ENCODE results near the gene ELMO1. TPM values are rescaled to one million over a fixed set of nuclear protein-coding genes. Genes with fewer than 3 reads are reported as not detected.

The ELMO1 gene
- total and polyA plus RNA-seq, 2 experiments from 2014 or later, result 6.5 to 24.9 TPM

DNA sequence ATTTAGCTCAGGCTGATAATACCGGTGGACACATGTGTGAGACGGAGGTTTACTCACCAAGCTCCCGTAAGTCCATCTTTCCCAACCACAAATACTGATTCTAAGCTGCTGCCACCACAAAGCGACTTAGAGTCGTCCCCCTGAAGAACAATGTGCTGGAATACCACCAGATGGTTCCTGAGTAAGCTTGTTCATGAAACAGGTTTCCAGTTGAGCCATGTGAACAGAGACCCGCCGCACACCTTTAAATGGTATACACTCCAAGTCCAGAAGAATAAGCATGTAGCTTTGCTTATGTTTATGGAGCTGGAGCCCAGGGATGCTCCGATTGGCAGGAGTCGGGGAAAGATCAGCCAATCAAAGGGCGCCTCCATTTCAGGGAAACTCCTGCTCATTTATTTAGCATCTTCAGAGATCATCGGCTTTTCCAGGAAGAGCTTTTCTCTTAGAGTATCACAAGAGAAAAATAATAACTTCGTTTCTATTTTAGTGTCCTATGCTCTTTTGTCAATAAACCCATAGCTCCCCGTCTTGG is 462.7 kb downstream of the ELMO1 start:
- no peaks in the 10 kb centered on the region for H3K9me2 ChIP-seq (ENCODE audit: insufficient read depth)
- Mint-ChIP-seq H3K9me3 (no peaks in the 10 kb centered on the region; the same call in 2 of the 3 replicates), H3K27ac (no peak overlapping the region), H3K36me3 (ENCODE audit: low read depth) (no peaks in the 10 kb centered on the region), H3K4me3 (no peak overlapping the region), H3K27me3 (ENCODE audit: insufficient read depth, low read depth, poor library complexity) (peaks cover 2% of the 10 kb centered on the region), H3K4me1 (peaks cover 24% of the 10 kb centered on the region)
- H3K79me2 ChIP-seq (replicated peaks; ENCODE audit: insufficient read depth), result no peaks in the 10 kb centered on the region
- no peak for ATAC-seq
- no peaks in the 10 kb centered on the region for H3F3A ChIP-seq (replicated peaks; ENCODE audit: low read depth)
- H4K20me1 ChIP-seq (replicated peaks; ENCODE audit: insufficient read depth), result no peaks in the 10 kb centered on the region
- no peak for DNase-seq (ENCODE audit: low spot score)
- H3K4me1 ChIP-seq (ENCODE audit: insufficient read depth), result peaks cover 9% of the 10 kb centered on the region; the same call in 1 of the 2 replicates
- TF ChIP-seq JUNB (IDR thresholded peaks at IDR 0.05; ENCODE audit: unreplicated experiment), result no peak
- no peak for TF ChIP-seq CREB1 (CRISPR knock-in tag; IDR thresholded peaks at IDR 0.05; ENCODE audit: low read depth)
- no peak for TF ChIP-seq ZNF331 (CRISPR knock-in tag; IDR thresholded peaks at IDR 0.05; ENCODE audit: low read depth)
- TF ChIP-seq ZNF114 (CRISPR knock-in tag; IDR thresholded peaks at IDR 0.05), result no peak
- TF ChIP-seq, protein P1, sequence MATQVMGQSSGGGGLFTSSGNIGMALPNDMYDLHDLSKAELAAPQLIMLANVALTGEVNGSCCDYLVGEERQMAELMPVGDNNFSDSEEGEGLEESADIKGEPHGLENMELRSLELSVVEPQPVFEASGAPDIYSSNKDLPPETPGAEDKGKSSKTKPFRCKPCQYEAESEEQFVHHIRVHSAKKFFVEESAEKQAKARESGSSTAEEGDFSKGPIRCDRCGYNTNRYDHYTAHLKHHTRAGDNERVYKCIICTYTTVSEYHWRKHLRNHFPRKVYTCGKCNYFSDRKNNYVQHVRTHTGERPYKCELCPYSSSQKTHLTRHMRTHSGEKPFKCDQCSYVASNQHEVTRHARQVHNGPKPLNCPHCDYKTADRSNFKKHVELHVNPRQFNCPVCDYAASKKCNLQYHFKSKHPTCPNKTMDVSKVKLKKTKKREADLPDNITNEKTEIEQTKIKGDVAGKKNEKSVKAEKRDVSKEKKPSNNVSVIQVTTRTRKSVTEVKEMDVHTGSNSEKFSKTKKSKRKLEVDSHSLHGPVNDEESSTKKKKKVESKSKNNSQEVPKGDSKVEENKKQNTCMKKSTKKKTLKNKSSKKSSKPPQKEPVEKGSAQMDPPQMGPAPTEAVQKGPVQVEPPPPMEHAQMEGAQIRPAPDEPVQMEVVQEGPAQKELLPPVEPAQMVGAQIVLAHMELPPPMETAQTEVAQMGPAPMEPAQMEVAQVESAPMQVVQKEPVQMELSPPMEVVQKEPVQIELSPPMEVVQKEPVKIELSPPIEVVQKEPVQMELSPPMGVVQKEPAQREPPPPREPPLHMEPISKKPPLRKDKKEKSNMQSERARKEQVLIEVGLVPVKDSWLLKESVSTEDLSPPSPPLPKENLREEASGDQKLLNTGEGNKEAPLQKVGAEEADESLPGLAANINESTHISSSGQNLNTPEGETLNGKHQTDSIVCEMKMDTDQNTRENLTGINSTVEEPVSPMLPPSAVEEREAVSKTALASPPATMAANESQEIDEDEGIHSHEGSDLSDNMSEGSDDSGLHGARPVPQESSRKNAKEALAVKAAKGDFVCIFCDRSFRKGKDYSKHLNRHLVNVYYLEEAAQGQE (IDR thresholded peaks at IDR 0.05; ENCODE audit: unreplicated experiment), result no peak
- no peak for TF ChIP-seq POLR2AphosphoS5 (IDR thresholded peaks at IDR 0.05; ENCODE audit: low read depth)
- TF ChIP-seq, protein P2, sequence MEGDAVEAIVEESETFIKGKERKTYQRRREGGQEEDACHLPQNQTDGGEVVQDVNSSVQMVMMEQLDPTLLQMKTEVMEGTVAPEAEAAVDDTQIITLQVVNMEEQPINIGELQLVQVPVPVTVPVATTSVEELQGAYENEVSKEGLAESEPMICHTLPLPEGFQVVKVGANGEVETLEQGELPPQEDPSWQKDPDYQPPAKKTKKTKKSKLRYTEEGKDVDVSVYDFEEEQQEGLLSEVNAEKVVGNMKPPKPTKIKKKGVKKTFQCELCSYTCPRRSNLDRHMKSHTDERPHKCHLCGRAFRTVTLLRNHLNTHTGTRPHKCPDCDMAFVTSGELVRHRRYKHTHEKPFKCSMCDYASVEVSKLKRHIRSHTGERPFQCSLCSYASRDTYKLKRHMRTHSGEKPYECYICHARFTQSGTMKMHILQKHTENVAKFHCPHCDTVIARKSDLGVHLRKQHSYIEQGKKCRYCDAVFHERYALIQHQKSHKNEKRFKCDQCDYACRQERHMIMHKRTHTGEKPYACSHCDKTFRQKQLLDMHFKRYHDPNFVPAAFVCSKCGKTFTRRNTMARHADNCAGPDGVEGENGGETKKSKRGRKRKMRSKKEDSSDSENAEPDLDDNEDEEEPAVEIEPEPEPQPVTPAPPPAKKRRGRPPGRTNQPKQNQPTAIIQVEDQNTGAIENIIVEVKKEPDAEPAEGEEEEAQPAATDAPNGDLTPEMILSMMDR (conservative IDR thresholded peaks at IDR 0.05; ENCODE audit: low read depth in 2 of 2), result no peak
- TF ChIP-seq NANOG (IDR thresholded peaks at IDR 0.05; ENCODE audit: borderline replicate concordance), result no peak
- TF ChIP-seq, protein P3, sequence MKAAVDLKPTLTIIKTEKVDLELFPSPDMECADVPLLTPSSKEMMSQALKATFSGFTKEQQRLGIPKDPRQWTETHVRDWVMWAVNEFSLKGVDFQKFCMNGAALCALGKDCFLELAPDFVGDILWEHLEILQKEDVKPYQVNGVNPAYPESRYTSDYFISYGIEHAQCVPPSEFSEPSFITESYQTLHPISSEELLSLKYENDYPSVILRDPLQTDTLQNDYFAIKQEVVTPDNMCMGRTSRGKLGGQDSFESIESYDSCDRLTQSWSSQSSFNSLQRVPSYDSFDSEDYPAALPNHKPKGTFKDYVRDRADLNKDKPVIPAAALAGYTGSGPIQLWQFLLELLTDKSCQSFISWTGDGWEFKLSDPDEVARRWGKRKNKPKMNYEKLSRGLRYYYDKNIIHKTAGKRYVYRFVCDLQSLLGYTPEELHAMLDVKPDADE (IDR thresholded peaks at IDR 0.05), result no peak
- TF ChIP-seq STAT1 (IDR thresholded peaks at IDR 0.05; ENCODE audit: unreplicated experiment), result no peak
- TF ChIP-seq, protein P4, sequence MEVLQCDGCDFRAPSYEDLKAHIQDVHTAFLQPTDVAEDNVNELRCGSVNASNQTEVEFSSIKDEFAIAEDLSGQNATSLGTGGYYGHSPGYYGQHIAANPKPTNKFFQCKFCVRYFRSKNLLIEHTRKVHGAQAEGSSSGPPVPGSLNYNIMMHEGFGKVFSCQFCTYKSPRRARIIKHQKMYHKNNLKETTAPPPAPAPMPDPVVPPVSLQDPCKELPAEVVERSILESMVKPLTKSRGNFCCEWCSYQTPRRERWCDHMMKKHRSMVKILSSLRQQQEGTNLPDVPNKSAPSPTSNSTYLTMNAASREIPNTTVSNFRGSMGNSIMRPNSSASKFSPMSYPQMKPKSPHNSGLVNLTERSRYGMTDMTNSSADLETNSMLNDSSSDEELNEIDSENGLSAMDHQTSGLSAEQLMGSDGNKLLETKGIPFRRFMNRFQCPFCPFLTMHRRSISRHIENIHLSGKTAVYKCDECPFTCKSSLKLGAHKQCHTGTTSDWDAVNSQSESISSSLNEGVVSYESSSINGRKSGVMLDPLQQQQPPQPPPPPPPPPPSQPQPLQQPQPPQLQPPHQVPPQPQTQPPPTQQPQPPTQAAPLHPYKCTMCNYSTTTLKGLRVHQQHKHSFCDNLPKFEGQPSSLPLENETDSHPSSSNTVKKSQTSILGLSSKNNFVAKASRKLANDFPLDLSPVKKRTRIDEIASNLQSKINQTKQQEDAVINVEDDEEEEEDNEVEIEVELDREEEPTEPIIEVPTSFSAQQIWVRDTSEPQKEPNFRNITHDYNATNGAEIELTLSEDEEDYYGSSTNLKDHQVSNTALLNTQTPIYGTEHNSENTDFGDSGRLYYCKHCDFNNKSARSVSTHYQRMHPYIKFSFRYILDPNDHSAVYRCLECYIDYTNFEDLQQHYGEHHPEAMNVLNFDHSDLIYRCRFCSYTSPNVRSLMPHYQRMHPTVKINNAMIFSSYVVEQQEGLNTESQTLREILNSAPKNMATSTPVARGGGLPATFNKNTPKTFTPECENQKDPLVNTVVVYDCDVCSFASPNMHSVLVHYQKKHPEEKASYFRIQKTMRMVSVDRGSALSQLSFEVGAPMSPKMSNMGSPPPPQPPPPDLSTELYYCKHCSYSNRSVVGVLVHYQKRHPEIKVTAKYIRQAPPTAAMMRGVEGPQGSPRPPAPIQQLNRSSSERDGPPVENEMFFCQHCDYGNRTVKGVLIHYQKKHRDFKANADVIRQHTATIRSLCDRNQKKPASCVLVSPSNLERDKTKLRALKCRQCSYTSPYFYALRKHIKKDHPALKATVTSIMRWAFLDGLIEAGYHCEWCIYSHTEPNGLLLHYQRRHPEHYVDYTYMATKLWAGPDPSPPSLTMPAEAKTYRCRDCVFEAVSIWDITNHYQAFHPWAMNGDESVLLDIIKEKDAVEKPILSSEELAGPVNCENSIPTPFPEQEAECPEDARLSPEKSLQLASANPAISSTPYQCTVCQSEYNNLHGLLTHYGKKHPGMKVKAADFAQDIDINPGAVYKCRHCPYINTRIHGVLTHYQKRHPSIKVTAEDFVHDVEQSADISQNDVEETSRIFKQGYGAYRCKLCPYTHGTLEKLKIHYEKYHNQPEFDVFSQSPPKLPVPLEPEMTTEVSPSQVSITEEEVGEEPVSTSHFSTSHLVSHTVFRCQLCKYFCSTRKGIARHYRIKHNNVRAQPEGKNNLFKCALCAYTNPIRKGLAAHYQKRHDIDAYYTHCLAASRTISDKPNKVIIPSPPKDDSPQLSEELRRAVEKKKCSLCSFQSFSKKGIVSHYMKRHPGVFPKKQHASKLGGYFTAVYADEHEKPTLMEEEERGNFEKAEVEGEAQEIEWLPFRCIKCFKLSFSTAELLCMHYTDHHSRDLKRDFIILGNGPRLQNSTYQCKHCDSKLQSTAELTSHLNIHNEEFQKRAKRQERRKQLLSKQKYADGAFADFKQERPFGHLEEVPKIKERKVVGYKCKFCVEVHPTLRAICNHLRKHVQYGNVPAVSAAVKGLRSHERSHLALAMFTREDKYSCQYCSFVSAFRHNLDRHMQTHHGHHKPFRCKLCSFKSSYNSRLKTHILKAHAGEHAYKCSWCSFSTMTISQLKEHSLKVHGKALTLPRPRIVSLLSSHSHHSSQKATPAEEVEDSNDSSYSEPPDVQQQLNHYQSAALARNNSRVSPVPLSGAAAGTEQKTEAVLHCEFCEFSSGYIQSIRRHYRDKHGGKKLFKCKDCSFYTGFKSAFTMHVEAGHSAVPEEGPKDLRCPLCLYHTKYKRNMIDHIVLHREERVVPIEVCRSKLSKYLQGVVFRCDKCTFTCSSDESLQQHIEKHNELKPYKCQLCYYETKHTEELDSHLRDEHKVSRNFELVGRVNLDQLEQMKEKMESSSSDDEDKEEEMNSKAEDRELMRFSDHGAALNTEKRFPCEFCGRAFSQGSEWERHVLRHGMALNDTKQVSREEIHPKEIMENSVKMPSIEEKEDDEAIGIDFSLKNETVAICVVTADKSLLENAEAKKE (CRISPR knock-in tag; IDR thresholded peaks at IDR 0.05), result no peak
- no peak for TF ChIP-seq EZH2 (IDR thresholded peaks at IDR 0.05; ENCODE audit: low read depth, unreplicated experiment)
- TF ChIP-seq EZH2phosphoT487 (IDR thresholded peaks at IDR 0.05; ENCODE audit: unreplicated experiment), result no peak
- no peak overlapping the region; the same call in 1 of the 2 replicates for H3K27ac ChIP-seq (ENCODE audit: low read depth)
- no peaks in the 10 kb centered on the region for H3K27me3 ChIP-seq (ENCODE audit: insufficient read depth)
- no peak overlapping the region for H2AFZ ChIP-seq
- peak overlapping the region; percentile 37; the same call in 1 of the 2 replicates for H3K4me2 ChIP-seq
- no peak overlapping the region for H3K4me3 ChIP-seq
- no peaks in the 10 kb centered on the region for H3K36me3 ChIP-seq (ENCODE audit: insufficient read depth)

Measured in GM23338 (cell line).